GM12878 (cell line): ENCODE data around the gene RANBP3.

Experiments used
- POLR2AphosphoS5 ChIP-seq: IDR thresholded peaks from 2 replicates; pipeline ENCODE4 v1.6.1; 2011; ENCODE audit warnings: mild to moderate bottlenecking, low read length, inconsistent platforms
- RAD21 ChIP-seq: IDR thresholded peaks from 2 replicates; pipeline ENCODE4 v1.6.1; 2011; ENCODE audit warnings: mild to moderate bottlenecking, low read depth, low read length, moderate library complexity; ENCODE audit not compliant: insufficient read depth
- RELA ChIP-seq: fragments of 450-650 bp; IDR thresholded peaks from 2 replicates; pipeline ENCODE4 v1.8.0; 2014; ENCODE audit warnings: borderline replicate concordance; ENCODE audit not compliant: partially characterized antibody
- TF ChIP-seq, protein P1 (sequence below): IDR thresholded peaks from 2 replicates; pipeline ENCODE4 v1.6.1; 2011; ENCODE audit warnings: mild to moderate bottlenecking, low read depth, low read length, moderate library complexity; ENCODE audit not compliant: insufficient replicate concordance
- TF ChIP-seq, protein P2 (sequence below), 3 experiments: IDR thresholded peaks in 2 of 3; conservative IDR thresholded peaks in 1 of 3; 2 replicates each; pipeline ENCODE4 v1.5.1; 2011; ENCODE audit warnings: low read depth in 3 of 3, low read length in 3 of 3, mild to moderate bottlenecking in 3 of 3, control low read depth in 2 of 3, moderate library complexity in 2 of 3, inconsistent platforms in 1 of 3, mixed read lengths in 1 of 3; ENCODE audit not compliant: control insufficient read depth in 2 of 3, insufficient read depth in 1 of 3; ENCODE audit errors: extremely low read depth in 1 of 3
- TF ChIP-seq, protein P3 (sequence below): fragments of 450-650 bp; IDR thresholded peaks from 2 replicates; pipeline ENCODE4 v1.6.1; 2018; ENCODE audit warnings: mild to moderate bottlenecking, low read depth, moderate library complexity; ENCODE audit not compliant: partially characterized antibody

DNA sequence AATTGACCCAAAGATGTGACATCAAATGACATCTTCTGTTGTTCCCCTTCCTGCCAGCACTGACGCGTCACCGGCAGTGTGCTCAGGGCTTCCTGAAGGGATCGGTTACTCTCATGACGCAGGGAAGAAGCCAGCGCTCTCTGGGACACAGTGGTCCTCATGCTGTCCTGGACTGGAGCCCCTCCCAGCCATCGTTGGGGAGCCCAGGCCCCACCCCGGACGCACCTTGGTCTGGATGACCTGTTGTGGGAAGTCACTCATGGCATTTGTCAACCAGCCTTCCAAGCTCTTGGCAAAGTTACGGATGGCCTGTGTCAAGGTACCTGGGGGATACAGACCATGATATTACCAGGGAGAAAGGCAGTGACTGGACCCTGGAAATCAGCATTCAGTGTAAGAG is 26.0 kb upstream of the RANBP3 start:
- TF ChIP-seq RELA (no peak), POLR2AphosphoS5 (no peak), RAD21 (no peak)
- TF ChIP-seq, protein P1, sequence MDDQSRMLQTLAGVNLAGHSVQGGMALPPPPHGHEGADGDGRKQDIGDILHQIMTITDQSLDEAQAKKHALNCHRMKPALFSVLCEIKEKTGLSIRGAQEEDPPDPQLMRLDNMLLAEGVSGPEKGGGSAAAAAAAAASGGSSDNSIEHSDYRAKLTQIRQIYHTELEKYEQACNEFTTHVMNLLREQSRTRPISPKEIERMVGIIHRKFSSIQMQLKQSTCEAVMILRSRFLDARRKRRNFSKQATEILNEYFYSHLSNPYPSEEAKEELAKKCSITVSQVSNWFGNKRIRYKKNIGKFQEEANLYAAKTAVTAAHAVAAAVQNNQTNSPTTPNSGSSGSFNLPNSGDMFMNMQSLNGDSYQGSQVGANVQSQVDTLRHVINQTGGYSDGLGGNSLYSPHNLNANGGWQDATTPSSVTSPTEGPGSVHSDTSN: no peak
- TF ChIP-seq, protein P2, sequence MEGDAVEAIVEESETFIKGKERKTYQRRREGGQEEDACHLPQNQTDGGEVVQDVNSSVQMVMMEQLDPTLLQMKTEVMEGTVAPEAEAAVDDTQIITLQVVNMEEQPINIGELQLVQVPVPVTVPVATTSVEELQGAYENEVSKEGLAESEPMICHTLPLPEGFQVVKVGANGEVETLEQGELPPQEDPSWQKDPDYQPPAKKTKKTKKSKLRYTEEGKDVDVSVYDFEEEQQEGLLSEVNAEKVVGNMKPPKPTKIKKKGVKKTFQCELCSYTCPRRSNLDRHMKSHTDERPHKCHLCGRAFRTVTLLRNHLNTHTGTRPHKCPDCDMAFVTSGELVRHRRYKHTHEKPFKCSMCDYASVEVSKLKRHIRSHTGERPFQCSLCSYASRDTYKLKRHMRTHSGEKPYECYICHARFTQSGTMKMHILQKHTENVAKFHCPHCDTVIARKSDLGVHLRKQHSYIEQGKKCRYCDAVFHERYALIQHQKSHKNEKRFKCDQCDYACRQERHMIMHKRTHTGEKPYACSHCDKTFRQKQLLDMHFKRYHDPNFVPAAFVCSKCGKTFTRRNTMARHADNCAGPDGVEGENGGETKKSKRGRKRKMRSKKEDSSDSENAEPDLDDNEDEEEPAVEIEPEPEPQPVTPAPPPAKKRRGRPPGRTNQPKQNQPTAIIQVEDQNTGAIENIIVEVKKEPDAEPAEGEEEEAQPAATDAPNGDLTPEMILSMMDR (IDR thresholded peaks at IDR 0.05 in 2 of 3, conservative IDR thresholded peaks at IDR 0.05 in 1 of 3; ENCODE audit: control insufficient read depth in 2 of 3, extremely low read depth in 1 of 3, insufficient read depth in 1 of 3, low read depth in 3 of 3, low read length in 3 of 3): no peak
- TF ChIP-seq, protein P3, sequence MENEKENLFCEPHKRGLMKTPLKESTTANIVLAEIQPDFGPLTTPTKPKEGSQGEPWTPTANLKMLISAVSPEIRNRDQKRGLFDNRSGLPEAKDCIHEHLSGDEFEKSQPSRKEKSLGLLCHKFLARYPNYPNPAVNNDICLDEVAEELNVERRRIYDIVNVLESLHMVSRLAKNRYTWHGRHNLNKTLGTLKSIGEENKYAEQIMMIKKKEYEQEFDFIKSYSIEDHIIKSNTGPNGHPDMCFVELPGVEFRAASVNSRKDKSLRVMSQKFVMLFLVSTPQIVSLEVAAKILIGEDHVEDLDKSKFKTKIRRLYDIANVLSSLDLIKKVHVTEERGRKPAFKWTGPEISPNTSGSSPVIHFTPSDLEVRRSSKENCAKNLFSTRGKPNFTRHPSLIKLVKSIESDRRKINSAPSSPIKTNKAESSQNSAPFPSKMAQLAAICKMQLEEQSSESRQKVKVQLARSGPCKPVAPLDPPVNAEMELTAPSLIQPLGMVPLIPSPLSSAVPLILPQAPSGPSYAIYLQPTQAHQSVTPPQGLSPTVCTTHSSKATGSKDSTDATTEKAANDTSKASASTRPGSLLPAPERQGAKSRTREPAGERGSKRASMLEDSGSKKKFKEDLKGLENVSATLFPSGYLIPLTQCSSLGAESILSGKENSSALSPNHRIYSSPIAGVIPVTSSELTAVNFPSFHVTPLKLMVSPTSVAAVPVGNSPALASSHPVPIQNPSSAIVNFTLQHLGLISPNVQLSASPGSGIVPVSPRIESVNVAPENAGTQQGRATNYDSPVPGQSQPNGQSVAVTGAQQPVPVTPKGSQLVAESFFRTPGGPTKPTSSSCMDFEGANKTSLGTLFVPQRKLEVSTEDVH: no peak
